Choroid plexus epithelial cell (primary cell): ENCODE measurements around the gene FBXW7.

ENCODE experiments used
- DNase-seq: peaks from one replicate; pipeline ENCODE4 v3.0.0-alpha.2; 2010; ENCODE audit warnings: low read depth
- H3K4me3 ChIP-seq: 2 replicates; pipeline ENCODE4 v1.5.1; 2011; ENCODE audit warnings: low read depth, mild to moderate bottlenecking, control low read depth, low read length, moderate library complexity
- CTCF ChIP-seq: conservative IDR thresholded peaks from 2 replicates; pipeline ENCODE4 v1.5.1; 2011; ENCODE audit warnings: low read depth, mild to moderate bottlenecking, control low read depth, inconsistent platforms, low read length, moderate library complexity

The FBXW7 gene

GRCh38 chr4:152479428-152480026 lies 56.4 kb downstream of the FBXW7 start:
- no peak for TF ChIP-seq CTCF
- DNase-seq, result peak; percentile 81

GRCh38 chr4:152478461-152479237 lies 57.2 kb downstream of the FBXW7 start:
- DNase-seq, result peak; percentile 25
- TF ChIP-seq CTCF, result no peak

More at GRCh38 chr4:152479428-152480026, 56.4 kb downstream of the FBXW7 start:
- H3K4me3 ChIP-seq, result no peak overlapping the region

GRCh38 chr4:152476796-152477195 lies 59.1 kb downstream of the FBXW7 start:
- TF ChIP-seq CTCF, result no peak
- no peak for DNase-seq
- no peak overlapping the region for H3K4me3 ChIP-seq

More at GRCh38 chr4:152478461-152479237, 57.2 kb downstream of the FBXW7 start:
- H3K4me3 ChIP-seq, result no peak overlapping the region

- TF ChIP-seq CTCF, result no peak
- no peak overlapping the region for H3K4me3 ChIP-seq
- no peak for DNase-seq
Observed at GRCh38 chr4:152471251-152471792, 64.6 kb downstream of the FBXW7 start.

- no peak for TF ChIP-seq CTCF
- no peak overlapping the region for H3K4me3 ChIP-seq
Observed at GRCh38 chr4:152468408-152468807, 67.5 kb downstream of the FBXW7 start.

GRCh38 chr4:152467101-152467500 lies 68.8 kb downstream of the FBXW7 start:
- DNase-seq, result no peak
- TF ChIP-seq CTCF, result no peak
- no peak overlapping the region for H3K4me3 ChIP-seq

More at GRCh38 chr4:152468408-152468807, 67.5 kb downstream of the FBXW7 start:
- no peak for DNase-seq
